Measurements from ENCODE around the gene CEP55. TPM values are rescaled to one million over a fixed set of nuclear protein-coding genes. Genes with fewer than 3 reads are reported as not detected.

Gene CEP55
- total RNA-seq, 1 donor = 36.9 TPM

DNA sequence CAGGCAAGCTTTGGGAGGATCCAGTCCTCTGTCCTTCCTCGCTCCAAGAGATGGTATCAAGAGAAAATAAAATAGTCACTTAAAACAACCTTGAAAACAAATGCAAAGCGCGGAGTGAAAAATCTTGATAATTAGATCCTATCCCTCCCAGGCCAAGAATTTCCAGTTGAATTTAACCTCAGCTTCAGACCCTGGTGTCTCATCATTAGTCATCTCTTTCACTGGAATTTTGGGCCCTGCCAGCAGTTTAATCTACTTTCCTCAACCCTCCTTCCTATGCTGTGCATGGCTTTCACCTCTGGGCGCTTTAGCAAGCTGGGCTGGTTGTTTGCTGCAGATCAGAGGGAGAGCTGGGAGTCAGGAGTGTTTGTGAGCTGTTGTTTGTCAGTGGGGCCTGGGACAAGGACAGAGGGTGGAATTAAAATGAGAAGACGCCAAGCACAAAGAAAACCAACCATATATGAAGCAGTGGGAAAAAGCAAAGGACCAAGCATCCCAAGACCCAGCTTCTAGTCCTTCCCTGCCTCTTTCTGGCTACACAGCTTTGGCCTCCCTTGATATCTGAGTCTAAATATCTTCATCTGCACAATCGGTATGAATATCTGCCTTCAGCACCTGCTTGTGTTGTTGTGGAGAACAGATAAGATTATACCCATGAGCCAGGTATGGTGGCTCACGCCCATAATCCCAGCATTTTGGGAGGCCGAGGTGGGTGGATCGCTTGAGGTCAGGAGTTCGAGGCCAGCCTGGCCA, 27.8 kb upstream of the CEP55 start:
- peak overlapping the region; percentile 36 for H3K4me3 ChIP-seq (ENCODE audit: low read depth, low read length)
- DNase-seq (ENCODE audit: low read depth) = peak; percentile 95

DNA sequence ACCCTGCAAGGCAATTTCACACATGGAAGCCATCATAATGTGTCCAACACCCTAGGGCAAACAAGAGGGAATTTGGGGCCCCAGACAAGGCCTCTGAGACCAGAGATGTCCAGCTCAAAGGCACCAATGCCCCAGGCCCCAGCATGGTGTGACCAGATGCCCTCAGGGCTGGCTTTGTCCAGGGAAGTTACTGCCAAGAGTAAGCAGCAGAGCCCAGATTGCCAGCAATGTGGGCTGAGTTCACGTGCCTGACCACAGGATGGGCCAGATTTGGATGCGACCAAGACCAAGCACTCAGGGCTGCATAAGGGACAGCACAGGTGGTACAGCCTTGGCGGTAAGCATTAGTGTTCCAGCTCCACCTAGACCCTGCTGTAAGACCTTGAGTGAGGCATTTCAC, 27.0 kb upstream of the CEP55 start:
- TF ChIP-seq CTCF (IDR thresholded peaks at IDR 0.05; ENCODE audit: insufficient read depth, low read length) = no peak
- DNase-seq (ENCODE audit: low read depth) = no peak

More for the DNA sequence above, 27.8 kb upstream of the CEP55 start:
- peak; percentile 48 for TF ChIP-seq CTCF (IDR thresholded peaks at IDR 0.05; ENCODE audit: insufficient read depth, low read length)

DNA sequence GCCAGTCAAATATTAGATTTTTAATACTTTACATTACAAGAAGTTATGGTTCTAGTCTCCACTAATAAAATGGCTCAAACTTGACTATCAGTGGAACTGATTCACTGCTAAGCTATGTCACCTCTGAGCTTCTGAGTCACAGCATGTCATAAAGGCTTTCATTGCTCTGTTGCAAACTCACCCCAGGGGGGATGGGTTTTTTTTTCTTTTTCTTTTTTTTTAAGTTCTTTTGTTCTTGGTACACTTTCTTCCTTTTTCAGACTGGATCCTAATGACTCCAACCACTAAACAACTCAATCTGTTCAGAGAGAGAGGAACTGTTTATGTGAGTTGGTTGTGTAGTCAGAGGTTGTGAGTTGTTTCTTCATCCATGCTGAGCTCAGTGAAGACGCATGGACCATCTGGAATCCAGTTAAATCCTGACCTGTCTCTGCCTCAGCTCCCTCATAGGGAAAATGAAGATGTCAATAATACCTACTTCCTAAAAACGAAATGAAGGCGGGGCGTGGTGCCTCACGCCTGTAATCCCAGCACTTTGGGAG, 25.2 kb upstream of the CEP55 start:
- H3K4me3 ChIP-seq (ENCODE audit: low read depth, low read length) = no peak overlapping the region
- peak; percentile 97 for DNase-seq (ENCODE audit: low read depth)
- no peak for TF ChIP-seq CTCF (IDR thresholded peaks at IDR 0.05; ENCODE audit: insufficient read depth, low read length)

More for the DNA sequence above, 27.0 kb upstream of the CEP55 start:
- H3K4me3 ChIP-seq (ENCODE audit: low read depth, low read length) = no peak overlapping the region

DNA sequence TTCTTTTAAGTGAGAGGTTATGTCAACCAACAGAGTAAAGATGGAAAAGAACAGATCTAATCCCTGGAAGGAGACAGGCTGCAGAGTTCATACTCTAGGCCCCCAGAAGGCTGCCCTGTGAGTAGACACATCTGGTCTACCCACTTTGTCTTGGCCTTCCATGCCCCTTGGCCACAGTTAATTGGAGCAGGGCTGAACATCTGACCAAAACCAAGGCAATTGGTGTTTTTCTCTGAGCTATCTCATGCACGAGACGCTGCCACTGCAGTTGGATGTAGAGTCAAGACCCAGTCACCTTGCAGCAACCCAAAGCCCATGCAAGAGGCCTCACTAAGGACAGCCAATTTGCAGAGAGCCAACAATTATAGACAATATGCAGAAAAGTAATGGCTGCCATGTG, 23.3 kb upstream of the CEP55 start:
- no peak for TF ChIP-seq CTCF (IDR thresholded peaks at IDR 0.05; ENCODE audit: insufficient read depth, low read length)
- no peak for DNase-seq (ENCODE audit: low read depth)
- H3K4me3 ChIP-seq (ENCODE audit: low read depth, low read length) = no peak overlapping the region

GRCh38 chr10:93473804-93474472, 22.5 kb upstream of the CEP55 start:
- no peak for DNase-seq (ENCODE audit: low read depth)
- TF ChIP-seq CTCF (IDR thresholded peaks at IDR 0.05; ENCODE audit: insufficient read depth, low read length) = no peak
- H3K4me3 ChIP-seq (ENCODE audit: low read depth, low read length) = no peak overlapping the region

- no peak for TF ChIP-seq CTCF (IDR thresholded peaks at IDR 0.05; ENCODE audit: insufficient read depth, low read length)
- no peak for DNase-seq (ENCODE audit: low read depth)
- H3K4me3 ChIP-seq (ENCODE audit: low read depth, low read length) = no peak overlapping the region
Measured at GRCh38 chr10:93475227-93475626, 21.2 kb upstream of the CEP55 start.
